ENCODE results near the gene GPR63.

- TF ChIP-seq CTCF (conservative IDR thresholded peaks at IDR 0.05; ENCODE audit: low read depth, low read length) (no peak), EZH2 (IDR thresholded peaks at IDR 0.05; ENCODE audit: borderline replicate concordance, low read depth, low read length, poor library complexity, severe bottlenecking) (no peak)
Measured at GRCh38 chr6:96775727-96776400, 61.4 kb downstream of the GPR63 start.
